IPS-18a (cell line): ENCODE results near the gene RPF1.

ENCODE experiments used
- H3K27ac ChIP-seq: one replicate; pipeline ENCODE4 v1.5.1; 2013; ENCODE audit warnings: low read length
- H3K27me3 ChIP-seq: one replicate; pipeline ENCODE4 v1.6.1; 2013; ENCODE audit warnings: mild to moderate bottlenecking, low read length; ENCODE audit not compliant: control insufficient read depth, insufficient read depth
- H3K36me3 ChIP-seq: one replicate; pipeline ENCODE4 v1.6.1; 2013; ENCODE audit warnings: low read depth, low read length; ENCODE audit not compliant: control insufficient read depth
- H3K4me1 ChIP-seq: one replicate; pipeline ENCODE4 v1.6.1; 2013; ENCODE audit warnings: low read depth, low read length; ENCODE audit not compliant: control insufficient read depth
- H3K4me3 ChIP-seq: one replicate; pipeline ENCODE4 v1.5.1; 2013; ENCODE audit warnings: low read length
- H3K9ac ChIP-seq: one replicate; pipeline ENCODE4 v1.6.1; 2013; ENCODE audit warnings: mild to moderate bottlenecking, low read length, moderate library complexity
- H3K9me3 ChIP-seq: one replicate; pipeline ENCODE4 v1.6.1; 2013; ENCODE audit warnings: low read depth, low read length; ENCODE audit not compliant: control insufficient read depth

Gene RPF1

GRCh38 chr1:84510668-84511067 is 31.6 kb downstream of the RPF1 start:
- Histone ChIP-seq H3K9me3 (peaks cover 3% of the 10 kb centered on the region), H3K27ac (no peak overlapping the region), H3K9ac (no peak overlapping the region), H3K4me3 (no peak overlapping the region), H3K36me3 (no peaks in the 10 kb centered on the region), H3K27me3 (no peaks in the 10 kb centered on the region), H3K4me1 (peaks cover 9% of the 10 kb centered on the region)

- Histone ChIP-seq H3K9me3 (peaks cover 5% of the 10 kb centered on the region), H3K9ac (no peak overlapping the region), H3K36me3 (no peaks in the 10 kb centered on the region)
Observed at GRCh38 chr1:84524590-84524989, 45.5 kb downstream of the RPF1 start.

GRCh38 chr1:84525779-84526178 is 46.7 kb downstream of the RPF1 start:
- H3K27ac ChIP-seq: no peak overlapping the region
- no peaks in the 10 kb centered on the region for H3K4me1 ChIP-seq
- no peak overlapping the region for H3K4me3 ChIP-seq
- H3K27me3 ChIP-seq: no peaks in the 10 kb centered on the region
- no peak overlapping the region for H3K9ac ChIP-seq
- peaks cover 5% of the 10 kb centered on the region for H3K9me3 ChIP-seq
- H3K36me3 ChIP-seq: no peaks in the 10 kb centered on the region

More at GRCh38 chr1:84524590-84524989, 45.5 kb downstream of the RPF1 start:
- Histone ChIP-seq H3K4me3 (no peak overlapping the region), H3K27ac (no peak overlapping the region), H3K27me3 (no peaks in the 10 kb centered on the region), H3K4me1 (no peaks in the 10 kb centered on the region)

GRCh38 chr1:84538599-84538998 is 59.5 kb downstream of the RPF1 start:
- no peaks in the 10 kb centered on the region for H3K36me3 ChIP-seq
- no peak overlapping the region for H3K4me3 ChIP-seq
- H3K27me3 ChIP-seq: no peaks in the 10 kb centered on the region
- H3K4me1 ChIP-seq: no peaks in the 10 kb centered on the region
- H3K9ac ChIP-seq: no peak overlapping the region
- H3K27ac ChIP-seq: no peak overlapping the region
- no peaks in the 10 kb centered on the region for H3K9me3 ChIP-seq

GRCh38 chr1:84539972-84540371 is 60.9 kb downstream of the RPF1 start:
- Histone ChIP-seq H3K27ac (no peak overlapping the region), H3K9ac (no peak overlapping the region), H3K9me3 (no peaks in the 10 kb centered on the region), H3K27me3 (no peaks in the 10 kb centered on the region), H3K36me3 (no peaks in the 10 kb centered on the region), H3K4me3 (no peak overlapping the region), H3K4me1 (no peaks in the 10 kb centered on the region)

- Histone ChIP-seq H3K9ac (no peak overlapping the region), H3K4me3 (no peak overlapping the region), H3K36me3 (no peaks in the 10 kb centered on the region), H3K4me1 (no peaks in the 10 kb centered on the region), H3K27ac (no peak overlapping the region), H3K9me3 (no peaks in the 10 kb centered on the region), H3K27me3 (no peaks in the 10 kb centered on the region)
Observed at GRCh38 chr1:84540759-84541158, 61.7 kb downstream of the RPF1 start.

- H3K36me3 ChIP-seq: no peaks in the 10 kb centered on the region
- H3K27me3 ChIP-seq: no peaks in the 10 kb centered on the region
- no peaks in the 10 kb centered on the region for H3K9me3 ChIP-seq
- H3K9ac ChIP-seq: no peak overlapping the region
- no peak overlapping the region for H3K4me3 ChIP-seq
- H3K4me1 ChIP-seq: no peaks in the 10 kb centered on the region
- H3K27ac ChIP-seq: no peak overlapping the region
Observed at GRCh38 chr1:84541679-84542078, 62.6 kb downstream of the RPF1 start.
